ENCODE data around the gene WDR59. TPM values are rescaled to one million over a fixed set of nuclear protein-coding genes. Genes with fewer than 3 reads are reported as not detected.
A peak's percentile ranks its signal among the peaks of the same experiment; 100 is the strongest.

WDR59 gene
- polyA plus RNA-seq, 1 experiment, result 48.1 TPM

DNA sequence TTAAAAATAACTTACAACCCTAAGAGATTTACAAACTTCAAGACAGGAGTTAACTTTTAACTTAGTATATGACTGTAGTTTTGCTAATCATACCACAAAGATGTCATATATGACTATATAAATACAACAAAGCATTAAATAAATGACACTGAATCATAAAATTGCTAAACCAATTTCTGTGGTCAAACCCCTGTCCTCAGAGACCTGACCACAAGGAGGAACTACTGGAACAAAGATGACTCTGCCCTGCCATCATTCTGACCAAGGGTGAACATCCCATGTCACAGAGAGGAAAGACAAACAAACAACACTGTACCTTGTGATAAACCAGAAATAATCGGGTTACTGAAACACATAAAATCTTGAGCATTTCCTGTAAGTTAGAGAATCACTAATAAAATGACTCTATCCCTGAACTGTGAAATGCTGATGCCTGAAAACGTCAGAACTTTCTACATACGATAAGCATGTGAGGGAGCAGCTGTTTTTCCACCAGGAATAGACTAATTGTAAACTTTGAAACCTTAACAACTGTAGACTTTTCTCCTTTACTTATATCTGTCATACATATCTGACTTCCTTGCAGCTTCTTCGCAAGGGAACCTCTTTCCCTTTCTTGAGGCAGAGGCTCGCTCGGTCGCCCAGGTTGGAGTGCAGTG lies 47.9 kb downstream of the WDR59 start:
- DNase-seq (ENCODE audit: low read depth, low spot score), result peak; percentile 15
- CTCF ChIA-PET, result interaction anchor here (5.6 kb wide), 1 partner anchor 174 kb away, joined by 16 read pairs; no protein-coding TSS in a partner anchor
- Histone ChIP-seq H3K27ac (ENCODE audit: low read depth, low read length) (no peak overlapping the region), H3K4me3 (ENCODE audit: low read depth, low read length) (no peak overlapping the region), H3K27me3 (ENCODE audit: control insufficient read depth, insufficient read depth, low read length) (no peaks in the 10 kb centered on the region), H3K9me3 (ENCODE audit: control insufficient read depth, insufficient read depth, low read length) (no peaks in the 10 kb centered on the region)
- POLR2A ChIA-PET, result no interaction called here
- TF ChIP-seq, protein P1, sequence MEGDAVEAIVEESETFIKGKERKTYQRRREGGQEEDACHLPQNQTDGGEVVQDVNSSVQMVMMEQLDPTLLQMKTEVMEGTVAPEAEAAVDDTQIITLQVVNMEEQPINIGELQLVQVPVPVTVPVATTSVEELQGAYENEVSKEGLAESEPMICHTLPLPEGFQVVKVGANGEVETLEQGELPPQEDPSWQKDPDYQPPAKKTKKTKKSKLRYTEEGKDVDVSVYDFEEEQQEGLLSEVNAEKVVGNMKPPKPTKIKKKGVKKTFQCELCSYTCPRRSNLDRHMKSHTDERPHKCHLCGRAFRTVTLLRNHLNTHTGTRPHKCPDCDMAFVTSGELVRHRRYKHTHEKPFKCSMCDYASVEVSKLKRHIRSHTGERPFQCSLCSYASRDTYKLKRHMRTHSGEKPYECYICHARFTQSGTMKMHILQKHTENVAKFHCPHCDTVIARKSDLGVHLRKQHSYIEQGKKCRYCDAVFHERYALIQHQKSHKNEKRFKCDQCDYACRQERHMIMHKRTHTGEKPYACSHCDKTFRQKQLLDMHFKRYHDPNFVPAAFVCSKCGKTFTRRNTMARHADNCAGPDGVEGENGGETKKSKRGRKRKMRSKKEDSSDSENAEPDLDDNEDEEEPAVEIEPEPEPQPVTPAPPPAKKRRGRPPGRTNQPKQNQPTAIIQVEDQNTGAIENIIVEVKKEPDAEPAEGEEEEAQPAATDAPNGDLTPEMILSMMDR (IDR thresholded peaks at IDR 0.05; ENCODE audit: low read depth, low read length), result no peak

- TF ChIP-seq, protein P1 (IDR thresholded peaks at IDR 0.05; ENCODE audit: low read depth, low read length), result no peak
- Histone ChIP-seq H3K9me3 (ENCODE audit: control insufficient read depth, insufficient read depth, low read length) (no peaks in the 10 kb centered on the region), H3K27me3 (ENCODE audit: control insufficient read depth, insufficient read depth, low read length) (no peaks in the 10 kb centered on the region), H3K4me3 (ENCODE audit: low read depth, low read length) (no peak overlapping the region), H3K27ac (ENCODE audit: low read depth, low read length) (no peak overlapping the region)
- no peak for DNase-seq (ENCODE audit: low read depth, low spot score)
- CTCF ChIA-PET, result interaction anchor here (0.6 to 1.0 kb wide), 3 partner anchors 69 to 372 kb away, joined by 3 to 8 read pairs (median 5); no protein-coding TSS in a partner anchor
- POLR2A ChIA-PET, result interaction anchor here (0.6 kb wide), 1 partner anchor 486 kb away, joined by 4 read pairs; no protein-coding TSS in a partner anchor
These were observed 53.5 kb downstream of the WDR59 start for GRCh38 chr16:74931445-74931844.

DNA sequence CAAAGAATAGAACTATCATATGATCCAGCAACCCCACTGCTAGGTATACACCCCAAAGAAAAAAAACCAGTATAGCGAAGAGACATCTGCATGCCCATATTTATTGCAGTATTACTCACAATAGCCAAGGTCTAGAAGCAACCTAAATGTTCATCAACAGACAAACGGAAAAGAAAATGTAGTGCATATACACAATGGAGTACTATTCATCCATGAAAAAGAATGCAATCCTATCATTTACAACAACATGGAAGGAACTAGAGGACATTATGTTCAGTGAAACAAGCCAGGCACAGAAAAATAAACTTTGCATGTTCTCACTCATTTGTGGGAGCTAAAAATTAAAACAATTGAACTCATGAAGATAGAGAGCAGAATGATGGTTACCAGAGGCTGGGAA lies 55.3 kb downstream of the WDR59 start:
- H3K9me3 ChIP-seq (ENCODE audit: control insufficient read depth, insufficient read depth, low read length), result no peaks in the 10 kb centered on the region
- H3K27me3 ChIP-seq (ENCODE audit: control insufficient read depth, insufficient read depth, low read length), result no peaks in the 10 kb centered on the region
- H3K27ac ChIP-seq (ENCODE audit: low read depth, low read length), result no peak overlapping the region
- TF ChIP-seq, protein P1 (IDR thresholded peaks at IDR 0.05; ENCODE audit: low read depth, low read length), result no peak
- ChIA-PET POLR2A (no interaction called here), CTCF (interaction anchor here (1.5 kb wide), 1 partner anchor 181 kb away, joined by 8 read pairs; no protein-coding TSS in a partner anchor)
- DNase-seq (ENCODE audit: low read depth, low spot score), result no peak
- no peak overlapping the region for H3K4me3 ChIP-seq (ENCODE audit: low read depth, low read length)

DNA sequence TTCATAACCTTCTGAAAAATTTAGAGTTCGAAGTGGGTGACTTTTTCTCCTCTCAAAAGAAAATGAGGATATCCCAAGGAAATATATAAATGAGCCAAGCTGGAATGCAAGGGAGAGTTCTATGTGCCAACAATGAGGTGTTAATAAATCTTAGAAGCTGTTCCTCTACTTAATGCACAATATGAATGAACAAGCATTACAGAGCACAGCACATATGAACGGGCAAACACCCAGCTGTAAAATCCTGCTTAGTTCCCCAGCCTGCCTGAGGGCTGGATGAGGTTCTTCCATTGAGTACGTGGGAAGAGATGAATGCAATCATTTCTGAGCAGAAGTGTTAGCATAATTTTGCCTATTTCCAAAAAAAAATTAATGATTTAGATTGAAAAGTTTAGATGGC lies 58.1 kb downstream of the WDR59 start:
- H3K27ac ChIP-seq (ENCODE audit: low read depth, low read length), result no peak overlapping the region
- no peak for DNase-seq (ENCODE audit: low read depth, low spot score)
- H3K4me3 ChIP-seq (ENCODE audit: low read depth, low read length), result no peak overlapping the region
- TF ChIP-seq, protein P1 (IDR thresholded peaks at IDR 0.05; ENCODE audit: low read depth, low read length), result no peak
- H3K27me3 ChIP-seq (ENCODE audit: control insufficient read depth, insufficient read depth, low read length), result no peaks in the 10 kb centered on the region
- CTCF ChIA-PET, result interaction anchor here (0.6 kb wide), 1 partner anchor 582 kb away, joined by 3 read pairs; no protein-coding TSS in a partner anchor
- POLR2A ChIA-PET, result no interaction called here
- H3K9me3 ChIP-seq (ENCODE audit: control insufficient read depth, insufficient read depth, low read length), result no peaks in the 10 kb centered on the region

DNA sequence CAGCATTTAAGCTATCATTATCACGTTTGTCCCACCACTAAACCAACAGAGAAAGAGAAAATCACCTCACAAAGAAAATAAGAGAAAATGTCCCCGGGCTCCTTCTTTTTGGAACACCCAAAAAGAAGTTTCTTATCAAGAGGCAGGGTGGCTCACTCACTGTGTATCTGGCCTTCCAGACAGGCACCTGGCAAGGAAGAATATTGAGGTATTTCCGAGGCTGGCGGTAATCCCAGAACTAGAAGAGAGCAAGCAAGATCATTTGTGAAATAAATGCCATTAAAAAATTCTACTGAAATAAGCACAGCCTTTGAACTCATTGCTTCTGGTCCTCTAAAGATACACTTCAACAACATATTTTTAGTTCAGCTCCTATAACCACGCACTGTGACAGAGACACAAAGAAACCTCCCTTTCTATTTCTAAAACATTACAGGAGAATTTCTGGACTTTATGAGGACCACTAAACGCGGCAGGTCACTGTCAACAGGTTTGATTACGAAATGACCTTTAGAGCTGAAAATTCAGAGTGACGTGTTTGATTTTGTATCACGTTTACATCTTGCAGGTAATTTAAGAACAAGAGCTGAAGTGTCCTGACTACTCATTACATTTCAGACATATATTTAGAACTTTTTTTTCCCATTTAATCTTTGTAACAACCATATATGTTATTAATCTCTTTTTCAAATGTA lies 61.0 kb downstream of the WDR59 start:
- Histone ChIP-seq H3K27ac (ENCODE audit: low read depth, low read length) (no peak overlapping the region), H3K9me3 (ENCODE audit: control insufficient read depth, insufficient read depth, low read length) (no peaks in the 10 kb centered on the region), H3K27me3 (ENCODE audit: control insufficient read depth, insufficient read depth, low read length) (no peaks in the 10 kb centered on the region), H3K4me3 (ENCODE audit: low read depth, low read length) (no peak overlapping the region)
- ChIA-PET POLR2A (no interaction called here), CTCF (interaction anchor here (2.5 kb wide), 1 partner anchor 187 kb away, joined by 8 read pairs; no protein-coding TSS in a partner anchor)
- TF ChIP-seq, protein P1 (IDR thresholded peaks at IDR 0.05; ENCODE audit: low read depth, low read length), result no peak
- DNase-seq (ENCODE audit: low read depth, low spot score), result no peak
